GM12873 (cell line): ENCODE data around the gene CTPS1.
A peak's percentile ranks its signal among the peaks of the same experiment; 100 is the strongest.

ENCODE experiments used
- CTCF ChIP-seq: IDR thresholded peaks from 2 replicates; pipeline ENCODE4 v1.5.1; 2012; ENCODE audit warnings: low read depth, mild to moderate bottlenecking, moderate library complexity, low read length, control low read depth; ENCODE audit not compliant: insufficient read depth; ENCODE audit errors: missing control alignments

Gene CTPS1

GRCh38 chr1:40989066-40989465 is 9.6 kb downstream of the CTPS1 start:
- TF ChIP-seq CTCF = no peak

- TF ChIP-seq CTCF = no peak
These were observed 17.6 kb downstream of the CTPS1 start for GRCh38 chr1:40997096-40997495.

GRCh38 chr1:40998668-40999067 is 19.2 kb downstream of the CTPS1 start:
- TF ChIP-seq CTCF = no peak

- no peak for TF ChIP-seq CTCF
These were observed 23.7 kb downstream of the CTPS1 start for GRCh38 chr1:41003127-41003639.

GRCh38 chr1:41003640-41004220 is 24.2 kb downstream of the CTPS1 start:
- TF ChIP-seq CTCF = peak; percentile 72

- no peak for TF ChIP-seq CTCF
These were observed 26.4 kb downstream of the CTPS1 start for GRCh38 chr1:41005876-41006275.

GRCh38 chr1:41006942-41007865 is 27.7 kb downstream of the CTPS1 start:
- no peak for TF ChIP-seq CTCF
